ENCODE data around the gene TRIM2.

The TRIM2 gene

DNA sequence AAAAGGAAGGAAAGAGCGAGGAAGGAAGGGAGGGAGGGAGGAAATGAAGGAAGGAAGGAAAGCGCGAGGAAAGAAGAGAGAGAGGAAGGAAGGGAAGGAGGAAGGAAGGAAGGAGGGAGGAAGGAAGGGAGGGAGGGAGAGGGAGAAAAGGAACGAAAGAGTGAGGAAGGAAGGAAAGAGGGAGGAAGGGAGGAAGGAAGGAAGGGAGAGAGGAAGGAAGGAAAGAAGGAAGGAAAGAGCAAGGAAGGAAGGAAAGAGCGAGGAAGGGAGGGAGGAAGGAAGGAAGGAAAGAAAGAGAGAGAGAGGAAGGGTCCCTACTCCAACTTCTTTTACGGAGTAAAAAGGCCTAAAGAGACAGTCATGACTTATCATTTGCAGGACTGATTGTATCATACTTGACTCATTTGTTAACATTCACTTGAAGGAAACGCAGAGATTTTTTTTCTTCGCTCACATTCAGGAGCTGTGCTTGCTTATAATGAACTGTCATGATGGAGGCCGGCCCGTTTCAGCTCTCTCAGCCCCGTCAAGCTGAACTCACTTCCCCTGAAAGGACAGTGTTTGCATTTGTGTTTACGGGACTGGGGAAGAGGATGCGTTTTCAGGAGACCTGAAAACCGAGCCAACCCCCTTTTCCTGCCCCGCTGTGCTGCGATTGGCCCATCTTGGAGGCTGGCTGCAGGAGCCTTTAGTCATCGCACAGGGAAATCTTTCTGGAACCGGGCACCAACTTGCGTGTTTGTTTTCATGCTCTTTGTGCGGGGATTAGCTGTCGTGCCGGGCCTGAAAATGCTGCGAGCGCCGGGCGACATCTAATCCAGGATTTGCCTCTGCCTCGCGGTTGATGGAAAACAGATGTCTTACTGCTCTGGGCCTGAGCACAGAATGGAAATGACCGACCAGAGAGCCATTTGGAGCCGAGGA is 17.8 kb downstream of the TRIM2 start:
- H3K23ac ChIP-seq (ENCODE audit: low read length): no peak overlapping the region

DNA sequence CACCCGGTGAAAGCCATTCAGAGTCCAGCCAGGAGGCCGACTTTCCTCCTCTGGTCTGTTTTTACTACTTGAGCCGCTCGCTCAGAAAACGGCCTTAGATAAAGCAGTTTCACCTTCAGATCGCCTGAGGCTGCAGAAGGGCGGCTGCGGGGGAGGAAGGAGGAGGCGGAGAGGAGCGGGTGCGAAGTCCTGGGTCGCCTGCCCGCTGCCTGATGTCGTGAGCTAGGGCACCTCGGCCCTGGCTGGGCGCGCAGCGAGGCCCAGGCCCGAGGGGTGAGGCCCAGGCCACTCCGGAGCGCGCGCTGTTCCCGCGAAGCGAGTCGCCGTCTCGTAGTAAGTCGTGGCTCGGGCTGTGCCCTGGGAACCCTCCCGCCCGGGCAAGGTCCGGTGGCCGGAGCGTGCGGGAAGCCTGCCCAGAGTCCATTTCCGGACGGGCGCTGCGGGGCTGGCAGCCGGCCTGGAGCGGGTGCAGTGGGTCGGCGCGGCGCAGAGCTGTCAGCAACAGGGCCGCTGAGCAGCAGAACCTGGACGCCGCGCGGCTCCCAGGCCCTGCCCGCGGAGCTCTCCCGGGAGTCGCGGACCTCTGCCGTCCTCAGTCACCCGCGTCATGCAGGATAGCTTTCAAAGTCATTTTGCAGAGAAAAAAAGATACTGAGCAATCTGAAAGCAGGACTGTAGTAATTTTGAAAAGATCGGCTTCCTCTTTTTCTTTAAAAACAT is 18.6 kb downstream of the TRIM2 start:
- peak overlapping the region; percentile 39 for H2BK120ac ChIP-seq (ENCODE audit: insufficient read depth, low read length, poor library complexity)
- H3K9me3 ChIP-seq (ENCODE audit: insufficient read depth, low read depth, low read length): no peaks in the 10 kb centered on the region
- WGBS (ENCODE audit: extremely low coverage, insufficient coverage, insufficient read length): no CpG with 5 or more reads among the region's 61 CpGs
- peak overlapping the region; percentile 81 for H3K4me3 ChIP-seq (ENCODE audit: low read depth, low read length)
- H3K4me1 ChIP-seq (ENCODE audit: control insufficient read depth in 1 of 2, insufficient read depth in 2 of 2, low read length in 2 of 2): peaks cover 8% of the 10 kb centered on the region in 2 experiments
- peak overlapping the region; percentile 42 for H3K18ac ChIP-seq (ENCODE audit: low read length)
- peak overlapping the region; percentile 84 for H4K91ac ChIP-seq (ENCODE audit: low read depth, low read length)
- H3K27me3 ChIP-seq (ENCODE audit: insufficient read depth, low read length): no peaks in the 10 kb centered on the region
- peaks cover 10% of the 10 kb centered on the region for H3K79me1 ChIP-seq (ENCODE audit: low read length)
- peak overlapping the region; percentile 74 for H4K12ac ChIP-seq (ENCODE audit: low read depth, low read length)
- peak overlapping the region; percentile 72 for H3K9ac ChIP-seq (ENCODE audit: low read length)
- H2BK12ac ChIP-seq (ENCODE audit: low read length): peak overlapping the region; percentile 5
- no peak overlapping the region for H2BK5ac ChIP-seq (ENCODE audit: low read depth, low read length, poor library complexity)
- H4K8ac ChIP-seq (ENCODE audit: low read depth, low read length): peak overlapping the region; percentile 64
- peak overlapping the region; percentile 97 for H3K4me2 ChIP-seq (ENCODE audit: low read length)
- H2AK5ac ChIP-seq (ENCODE audit: low read length): no peak overlapping the region
- peak overlapping the region; percentile 94 for H3K14ac ChIP-seq (ENCODE audit: low read length)
- H3K4ac ChIP-seq (ENCODE audit: low read depth, low read length): peak overlapping the region; percentile 6
- no peaks in the 10 kb centered on the region for H3K36me3 ChIP-seq (ENCODE audit: control insufficient read depth in 1 of 2, insufficient read depth in 2 of 2, low read length in 2 of 2)
- DNase-seq: peak; percentile 35 to 58
- peak overlapping the region; percentile 74 for H3K27ac ChIP-seq (ENCODE audit: low read depth, low read length)
- peak overlapping the region; percentile 88 for H2AFZ ChIP-seq (ENCODE audit: insufficient read depth, low read length, poor library complexity)
- H3K23ac ChIP-seq (ENCODE audit: low read length): no peak overlapping the region
- peaks cover 6% of the 10 kb centered on the region for H3K79me2 ChIP-seq (ENCODE audit: control insufficient read depth, insufficient read depth, low read length, poor library complexity)

More for the DNA sequence above, 17.8 kb downstream of the TRIM2 start:
- H3K14ac ChIP-seq (ENCODE audit: low read length): no peak overlapping the region
- no peak overlapping the region for H2BK5ac ChIP-seq (ENCODE audit: low read depth, low read length, poor library complexity)
- H3K9me3 ChIP-seq (ENCODE audit: insufficient read depth, low read depth, low read length): no peaks in the 10 kb centered on the region
- no peak overlapping the region for H4K12ac ChIP-seq (ENCODE audit: low read depth, low read length)
- WGBS (ENCODE audit: extremely low coverage, insufficient coverage, insufficient read length): 90% methylated on average over 3 of the region's 30 CpGs
- no peaks in the 10 kb centered on the region for H3K27me3 ChIP-seq (ENCODE audit: insufficient read depth, low read length)
- H2BK120ac ChIP-seq (ENCODE audit: insufficient read depth, low read length, poor library complexity): no peak overlapping the region
- H3K36me3 ChIP-seq (ENCODE audit: control insufficient read depth in 1 of 2, insufficient read depth in 2 of 2, low read length in 2 of 2): no peaks in the 10 kb centered on the region
- H3K4ac ChIP-seq (ENCODE audit: low read depth, low read length): peak overlapping the region; percentile 33
- peaks cover 8% of the 10 kb centered on the region in 2 experiments for H3K4me1 ChIP-seq (ENCODE audit: control insufficient read depth in 1 of 2, insufficient read depth in 2 of 2, low read length in 2 of 2)
- peaks cover 6% of the 10 kb centered on the region for H3K79me2 ChIP-seq (ENCODE audit: control insufficient read depth, insufficient read depth, low read length, poor library complexity)
- peak overlapping the region; percentile 97 for H3K4me2 ChIP-seq (ENCODE audit: low read length)
- H2AFZ ChIP-seq (ENCODE audit: insufficient read depth, low read length, poor library complexity): peak overlapping the region; percentile 88
- H3K27ac ChIP-seq (ENCODE audit: low read depth, low read length): peak overlapping the region; percentile 74
- peak overlapping the region; percentile 81 for H3K4me3 ChIP-seq (ENCODE audit: low read depth, low read length)
- H3K18ac ChIP-seq (ENCODE audit: low read length): no peak overlapping the region
- no peak overlapping the region for H3K9ac ChIP-seq (ENCODE audit: low read length)
- peaks cover 10% of the 10 kb centered on the region for H3K79me1 ChIP-seq (ENCODE audit: low read length)
- no peak overlapping the region for H2BK12ac ChIP-seq (ENCODE audit: low read length)
- DNase-seq: peak; percentile 42 to 60
- H4K91ac ChIP-seq (ENCODE audit: low read depth, low read length): peak overlapping the region; percentile 84
- H4K8ac ChIP-seq (ENCODE audit: low read depth, low read length): peak overlapping the region; percentile 64
- H2AK5ac ChIP-seq (ENCODE audit: low read length): no peak overlapping the region

DNA sequence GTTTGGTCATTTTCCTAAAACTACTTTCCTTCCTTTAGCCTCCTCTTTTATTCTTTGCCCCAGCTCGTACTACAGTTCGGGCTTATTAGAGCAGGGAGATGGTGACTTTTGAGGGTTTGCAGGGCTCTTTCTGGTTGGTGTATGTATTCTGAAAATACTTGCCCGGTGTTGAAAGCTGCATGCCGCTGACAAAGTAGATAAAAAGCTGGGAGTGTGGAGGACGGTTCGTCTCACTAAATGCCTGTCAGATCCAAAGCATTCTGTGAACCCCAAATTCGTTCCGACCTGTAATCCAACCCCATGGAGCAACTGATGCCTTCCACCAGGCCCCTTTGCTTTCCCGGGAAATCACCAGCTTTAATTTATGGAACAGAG is 19.2 kb downstream of the TRIM2 start:
- Histone ChIP-seq H3K23ac (ENCODE audit: low read length) (no peak overlapping the region), H3K79me2 (ENCODE audit: control insufficient read depth, insufficient read depth, low read length, poor library complexity) (peaks cover 6% of the 10 kb centered on the region)

DNA sequence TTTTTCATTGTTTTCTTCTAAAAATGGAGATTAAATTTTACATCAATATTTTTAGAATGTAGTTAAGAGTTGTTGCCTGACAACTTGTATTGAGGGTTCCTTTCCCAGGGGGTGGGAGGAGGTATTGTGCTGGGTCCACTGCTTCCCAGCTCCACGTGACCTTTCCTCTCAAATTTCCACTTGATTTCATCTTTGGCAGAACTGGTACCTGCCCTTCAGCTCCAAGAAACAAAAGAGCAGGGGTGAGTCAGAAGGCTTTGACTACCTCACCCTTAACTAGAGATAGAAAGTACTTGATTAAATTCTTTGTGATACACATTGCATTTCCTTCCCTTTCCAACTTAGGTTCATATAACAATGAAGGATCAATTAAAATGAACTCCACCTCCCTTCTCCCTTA is 19.7 kb downstream of the TRIM2 start:
- Histone ChIP-seq H3K4me2 (ENCODE audit: low read length) (peak overlapping the region; percentile 97), H3K14ac (ENCODE audit: low read length) (no peak overlapping the region), H2AFZ (ENCODE audit: insufficient read depth, low read length, poor library complexity) (no peak overlapping the region), H3K4me3 (ENCODE audit: low read depth, low read length) (no peak overlapping the region), H2BK12ac (ENCODE audit: low read length) (no peak overlapping the region), H3K27ac (ENCODE audit: low read depth, low read length) (no peak overlapping the region), H3K9me3 (ENCODE audit: insufficient read depth, low read depth, low read length) (no peaks in the 10 kb centered on the region), H3K4me1 (ENCODE audit: control insufficient read depth in 1 of 2, insufficient read depth in 2 of 2, low read length in 2 of 2) (peaks cover 8% of the 10 kb centered on the region in 2 experiments), H3K23ac (ENCODE audit: low read length) (no peak overlapping the region), H3K36me3 (ENCODE audit: control insufficient read depth in 1 of 2, insufficient read depth in 2 of 2, low read length in 2 of 2) (no peaks in the 10 kb centered on the region), H2BK5ac (ENCODE audit: low read depth, low read length, poor library complexity) (no peak overlapping the region), H2BK120ac (ENCODE audit: insufficient read depth, low read length, poor library complexity) (no peak overlapping the region), H4K12ac (ENCODE audit: low read depth, low read length) (no peak overlapping the region), H3K79me1 (ENCODE audit: low read length) (peaks cover 10% of the 10 kb centered on the region), H4K8ac (ENCODE audit: low read depth, low read length) (no peak overlapping the region), H3K27me3 (ENCODE audit: insufficient read depth, low read length) (no peaks in the 10 kb centered on the region), H4K91ac (ENCODE audit: low read depth, low read length) (no peak overlapping the region), H3K18ac (ENCODE audit: low read length) (no peak overlapping the region), H3K79me2 (ENCODE audit: control insufficient read depth, insufficient read depth, low read length, poor library complexity) (peaks cover 6% of the 10 kb centered on the region), H3K9ac (ENCODE audit: low read length) (no peak overlapping the region), H3K4ac (ENCODE audit: low read depth, low read length) (no peak overlapping the region), H2AK5ac (ENCODE audit: low read length) (no peak overlapping the region)
- DNase-seq: peak in 1 of 2 donors; percentile 44
- WGBS (ENCODE audit: extremely low coverage, insufficient coverage, insufficient read length): no CpG with 5 or more reads among the region's 1 CpG

More for the DNA sequence above, 19.2 kb downstream of the TRIM2 start:
- Histone ChIP-seq H2BK12ac (ENCODE audit: low read length) (no peak overlapping the region), H2AFZ (ENCODE audit: insufficient read depth, low read length, poor library complexity) (peak overlapping the region; percentile 88), H3K14ac (ENCODE audit: low read length) (no peak overlapping the region), H3K36me3 (ENCODE audit: control insufficient read depth in 1 of 2, insufficient read depth in 2 of 2, low read length in 2 of 2) (no peaks in the 10 kb centered on the region), H3K9ac (ENCODE audit: low read length) (no peak overlapping the region), H2BK5ac (ENCODE audit: low read depth, low read length, poor library complexity) (no peak overlapping the region), H3K4me3 (ENCODE audit: low read depth, low read length) (no peak overlapping the region), H4K91ac (ENCODE audit: low read depth, low read length) (no peak overlapping the region), H4K8ac (ENCODE audit: low read depth, low read length) (no peak overlapping the region), H2AK5ac (ENCODE audit: low read length) (no peak overlapping the region), H3K27ac (ENCODE audit: low read depth, low read length) (no peak overlapping the region), H4K12ac (ENCODE audit: low read depth, low read length) (no peak overlapping the region), H3K4ac (ENCODE audit: low read depth, low read length) (no peak overlapping the region), H3K18ac (ENCODE audit: low read length) (no peak overlapping the region), H3K79me1 (ENCODE audit: low read length) (peaks cover 10% of the 10 kb centered on the region), H2BK120ac (ENCODE audit: insufficient read depth, low read length, poor library complexity) (no peak overlapping the region), H3K27me3 (ENCODE audit: insufficient read depth, low read length) (no peaks in the 10 kb centered on the region), H3K4me2 (ENCODE audit: low read length) (peak overlapping the region; percentile 97), H3K4me1 (ENCODE audit: control insufficient read depth in 1 of 2, insufficient read depth in 2 of 2, low read length in 2 of 2) (peaks cover 8% of the 10 kb centered on the region in 2 experiments), H3K9me3 (ENCODE audit: insufficient read depth, low read depth, low read length) (no peaks in the 10 kb centered on the region)
- no CpG with 5 or more reads among the region's 9 CpGs for WGBS (ENCODE audit: extremely low coverage, insufficient coverage, insufficient read length)
- DNase-seq: peak in 1 of 2 donors; percentile 11

All from trophoblast cell (in vitro differentiated cells and primary cell).